DMS153 treated with DMSO at 0.1 percent for 48 hours (cell line): ENCODE measurements around the gene BUD13.
"Not testable (repeated sequence)": the region's sequence is repeated elsewhere in the genome, so short reads cannot be mapped to it uniquely, and the experiment has no call there.

Experiments used
- DNase-seq: peaks from one replicate; lab custom pipeline; 2025; ENCODE audit not compliant: unreplicated experiment; lab: John Stamatoyannopoulos, UW

Gene BUD13

DNA sequence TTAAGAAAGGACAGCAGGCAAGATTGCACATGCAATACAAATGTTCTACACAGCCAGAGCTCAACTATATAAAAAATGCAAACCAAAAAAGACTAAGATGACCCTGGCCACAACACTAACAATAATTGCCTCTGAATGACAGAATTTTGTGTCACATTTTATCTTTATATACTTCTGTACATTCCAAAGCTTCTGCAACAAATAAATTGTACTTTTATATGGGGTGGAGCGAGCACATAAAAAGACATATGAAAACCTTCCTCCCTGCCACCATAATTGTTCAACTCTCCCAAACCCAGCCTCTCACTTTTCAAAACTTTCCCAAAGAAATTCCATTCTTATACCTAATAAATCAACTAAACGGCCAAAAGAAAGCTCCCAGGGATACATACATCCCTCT is 10.7 kb downstream of the BUD13 start:
- no peak for DNase-seq

DNA sequence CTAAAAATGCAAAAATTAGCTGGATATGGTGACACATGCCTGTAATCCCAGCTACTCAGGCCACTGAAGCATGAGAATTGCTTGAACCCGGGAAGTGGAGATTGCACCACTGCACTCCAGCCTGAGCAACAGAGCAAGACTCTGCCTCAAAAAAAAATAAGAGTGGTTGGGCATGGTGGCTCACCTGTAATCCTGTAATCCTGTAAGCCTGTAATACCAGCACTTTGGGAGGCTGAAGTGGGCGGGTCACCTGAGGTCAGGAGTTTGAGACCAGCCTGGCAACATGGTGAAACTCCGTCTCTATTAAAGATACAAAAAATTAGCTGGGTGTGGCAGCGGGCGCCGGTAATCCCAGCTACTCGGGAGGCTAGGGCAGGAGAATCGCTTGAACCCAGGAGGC is 16.7 kb downstream of the BUD13 start:
- not testable (repeated sequence) for DNase-seq

DNA sequence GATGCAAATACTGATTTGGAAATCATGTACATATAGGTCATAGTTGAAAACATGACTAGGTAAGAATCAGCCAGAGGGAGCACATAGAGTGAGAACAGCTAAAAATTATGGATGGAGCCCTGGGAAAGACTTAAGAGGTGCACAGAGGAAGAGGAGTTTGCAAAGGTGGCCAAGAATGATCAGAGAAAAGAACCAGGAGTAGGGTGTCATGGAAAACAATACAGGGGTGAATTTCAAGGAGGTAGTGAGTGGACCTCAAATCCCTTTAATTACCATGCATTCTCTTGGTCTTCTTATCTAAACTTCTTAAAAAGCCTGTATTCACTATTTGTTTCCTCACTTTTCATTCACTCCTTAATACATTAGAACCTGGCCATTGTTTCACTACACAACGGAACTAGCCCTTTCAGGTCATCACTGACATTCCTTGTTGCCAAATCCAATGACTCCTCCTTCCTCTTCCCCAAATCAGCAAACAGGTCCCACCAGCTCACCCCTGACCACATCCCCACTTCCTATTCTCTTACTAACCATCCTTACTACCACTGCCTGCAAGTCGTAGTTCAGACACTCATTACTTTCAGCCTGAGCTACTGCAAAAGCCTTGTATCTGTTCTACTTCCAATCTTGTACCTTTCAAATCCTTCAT is 22.6 kb downstream of the BUD13 start:
- no peak for DNase-seq

DNA sequence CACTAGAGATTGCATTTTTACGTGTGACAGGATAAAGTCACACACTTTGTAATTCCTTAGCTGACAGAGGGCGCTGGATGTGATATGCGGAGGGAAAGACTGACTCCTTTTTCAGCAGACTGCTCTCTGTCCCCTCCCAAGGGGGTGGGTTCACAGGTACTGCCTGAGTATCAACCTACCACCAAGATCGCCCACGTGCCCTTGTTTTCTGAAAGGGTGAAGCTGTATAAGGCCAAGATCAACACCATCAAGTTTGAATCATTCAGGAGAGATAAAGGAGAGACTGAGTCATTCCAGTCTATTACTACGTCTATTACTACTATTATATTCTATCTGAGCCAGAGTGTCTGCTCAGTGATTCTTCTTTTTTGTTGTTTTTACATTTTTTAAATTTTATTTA is 30.7 kb downstream of the BUD13 start:
- DNase-seq: no peak

DNA sequence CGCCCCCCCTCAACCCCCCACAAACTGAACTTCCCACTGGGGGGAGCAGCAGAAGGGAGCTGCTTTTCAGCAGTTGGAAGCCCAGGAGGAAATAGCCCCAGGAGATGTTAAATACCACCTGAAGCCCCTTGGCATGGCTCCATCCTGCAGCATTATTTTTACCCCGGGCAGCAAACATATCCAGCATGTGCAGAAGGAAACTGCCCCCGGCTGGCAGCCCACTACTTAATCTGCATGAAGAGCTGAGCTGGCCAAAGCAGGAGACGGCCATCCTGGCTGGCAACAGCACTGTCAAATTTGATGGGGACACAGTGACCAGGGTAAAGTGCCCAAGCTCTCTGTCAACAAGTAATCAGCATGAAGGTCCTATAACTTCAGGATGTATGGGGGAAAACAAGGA is 32.0 kb downstream of the BUD13 start:
- no peak for DNase-seq

DNA sequence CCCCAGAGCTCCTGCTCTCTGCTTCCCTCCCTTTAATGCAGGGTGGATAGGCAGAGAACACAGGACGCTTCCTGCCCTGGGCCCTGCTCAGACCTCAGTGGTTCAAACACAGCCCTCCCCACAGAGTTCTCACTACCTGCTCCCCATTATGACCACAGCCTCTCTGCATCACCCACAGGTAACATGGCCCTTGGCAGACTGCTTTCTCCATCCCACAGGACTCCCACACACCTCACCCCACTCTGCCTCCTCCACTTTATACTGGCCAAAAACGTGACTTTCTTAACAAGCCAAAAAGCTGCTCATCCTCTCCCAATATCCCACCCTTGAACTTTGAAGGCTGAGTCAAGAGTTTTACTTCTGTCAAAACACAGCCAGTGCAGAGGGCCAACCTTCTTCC is 33.8 kb downstream of the BUD13 start:
- no peak for DNase-seq

DNA sequence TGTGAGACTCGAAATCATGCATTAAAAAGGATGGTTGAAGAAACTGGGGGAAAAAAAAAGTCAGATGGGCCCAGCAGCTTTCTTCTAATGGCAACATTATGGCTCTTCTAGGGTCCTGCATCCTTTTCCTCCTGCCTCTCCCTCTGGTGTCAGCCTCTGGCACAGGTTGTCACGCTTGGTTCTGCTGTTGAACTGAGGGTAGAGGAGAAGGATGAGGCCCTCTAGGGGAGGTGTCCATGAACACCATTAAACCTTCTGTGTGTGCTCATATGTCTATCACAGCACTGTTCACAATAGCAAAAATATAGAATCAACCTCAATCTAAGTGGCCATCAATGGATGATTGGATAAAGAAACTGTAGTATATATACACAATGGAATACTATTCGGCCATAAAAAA is 36.0 kb downstream of the BUD13 start:
- no peak for DNase-seq

DNA sequence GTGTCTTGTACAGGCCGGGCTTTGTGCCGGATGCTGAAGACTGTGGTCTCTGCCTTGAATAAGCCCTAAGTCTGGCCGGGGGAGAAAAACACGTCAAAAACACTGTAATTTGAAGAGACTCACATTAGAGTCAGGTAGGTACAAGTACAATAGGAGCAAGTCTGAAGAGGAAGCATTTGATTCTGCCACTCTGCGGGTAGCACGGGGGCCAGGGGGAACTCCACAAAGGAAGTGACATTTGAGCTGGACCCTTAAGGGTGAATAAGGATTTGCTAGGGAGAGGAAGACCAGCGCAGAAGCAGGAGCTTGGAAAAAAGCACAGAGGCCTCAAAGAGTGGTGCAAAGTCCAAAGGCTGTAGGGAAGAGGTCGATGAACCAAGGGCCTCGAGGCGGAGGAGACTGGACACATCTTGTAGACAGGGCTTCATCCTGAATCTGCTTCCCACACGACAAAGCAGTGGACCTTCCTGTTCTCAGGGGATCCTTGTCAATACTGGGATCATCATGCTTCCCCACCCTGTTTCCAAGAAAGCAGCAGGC is 38.7 kb downstream of the BUD13 start:
- no peak for DNase-seq

DNA sequence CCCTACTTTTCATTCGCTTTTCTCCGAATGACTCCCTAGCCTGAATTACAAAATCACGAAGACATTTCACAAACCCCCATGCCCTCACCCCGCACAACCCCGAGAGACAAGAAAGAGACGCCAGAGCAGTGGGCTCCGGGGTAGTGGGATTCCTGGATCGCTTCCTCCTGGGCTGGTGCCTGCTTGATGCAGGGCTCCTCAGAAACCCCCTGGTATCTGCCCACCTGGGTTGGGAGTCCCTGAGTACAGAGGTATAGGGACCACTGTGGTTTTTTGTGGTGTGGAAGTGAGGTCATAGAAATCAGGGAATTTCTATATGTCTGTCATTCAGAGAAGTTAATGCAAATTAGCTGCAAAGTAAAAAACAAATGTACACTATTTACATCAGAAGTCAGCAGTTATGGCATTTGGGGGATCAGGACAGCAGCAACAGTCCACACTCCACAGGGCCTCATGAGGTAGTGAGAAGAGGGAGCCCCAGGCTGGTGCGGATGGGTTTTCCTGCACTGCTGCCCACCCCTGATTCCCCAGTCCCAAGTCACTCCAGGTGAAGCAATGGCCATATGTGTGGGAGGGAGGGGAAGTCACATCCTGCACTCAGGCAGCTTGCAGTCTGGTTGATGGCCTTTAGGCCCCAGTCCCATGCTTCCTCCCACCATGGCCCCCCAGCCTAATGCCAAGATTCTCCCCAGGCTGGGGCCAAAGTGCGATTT is 39.6 kb downstream of the BUD13 start:
- DNase-seq: no peak

DNA sequence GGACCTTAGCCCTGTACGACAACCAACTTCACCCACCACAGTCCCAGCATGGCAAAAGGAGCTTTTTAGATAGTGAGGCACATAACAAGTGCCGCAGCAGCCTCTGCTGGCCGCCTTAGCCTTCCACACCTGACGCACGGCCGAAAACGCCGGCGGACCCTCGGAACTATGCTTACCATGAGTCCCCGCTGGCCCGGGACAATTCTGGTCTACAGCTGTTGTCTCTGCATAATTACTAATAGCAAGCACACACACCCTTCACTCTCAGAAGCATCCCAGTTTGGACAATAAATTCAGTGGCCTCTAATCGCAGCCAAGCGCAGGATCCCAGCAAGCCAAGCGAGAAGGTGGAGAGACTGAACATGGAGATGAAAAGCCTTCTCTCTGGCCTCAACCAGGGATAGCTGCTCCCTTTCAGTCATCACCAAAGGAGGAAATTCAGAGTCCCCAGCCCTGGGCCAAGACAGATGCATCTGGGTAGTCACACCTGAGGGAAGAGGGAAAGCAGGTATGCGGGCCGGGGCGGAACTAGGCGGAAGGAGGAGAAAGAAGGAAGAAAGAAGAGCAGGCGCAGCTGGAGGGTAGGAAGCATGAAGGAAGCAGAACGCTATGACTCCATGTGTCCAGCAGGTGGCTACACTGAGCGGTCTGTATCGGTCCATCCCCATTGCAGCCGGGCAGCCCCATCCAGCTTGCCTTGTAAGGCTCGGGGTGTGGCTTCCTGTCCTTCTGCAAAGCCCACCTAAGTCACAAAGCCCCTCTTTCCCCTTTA is 40.3 kb downstream of the BUD13 start:
- DNase-seq: peak; percentile 48

DNA sequence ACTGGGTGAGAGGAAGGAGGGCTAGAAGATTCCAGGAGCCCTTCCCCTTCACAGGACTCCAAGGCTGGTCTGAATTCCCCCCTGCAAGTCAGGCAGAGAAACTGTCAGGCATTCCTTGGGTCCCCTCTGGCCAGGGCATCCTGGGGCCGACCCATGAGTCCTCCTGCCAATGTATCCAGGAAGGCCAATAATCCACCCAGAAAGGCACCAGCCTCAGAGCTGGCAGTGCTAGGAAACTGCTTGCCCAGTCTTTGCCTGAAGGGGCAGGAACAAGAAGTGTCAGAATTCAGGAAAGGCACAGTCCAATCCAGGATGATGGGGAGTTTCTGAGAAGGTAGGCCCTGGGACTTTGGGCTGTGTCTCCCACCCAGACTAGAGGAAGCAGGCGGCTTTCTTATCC is 41.0 kb downstream of the BUD13 start:
- no peak for DNase-seq

DNA sequence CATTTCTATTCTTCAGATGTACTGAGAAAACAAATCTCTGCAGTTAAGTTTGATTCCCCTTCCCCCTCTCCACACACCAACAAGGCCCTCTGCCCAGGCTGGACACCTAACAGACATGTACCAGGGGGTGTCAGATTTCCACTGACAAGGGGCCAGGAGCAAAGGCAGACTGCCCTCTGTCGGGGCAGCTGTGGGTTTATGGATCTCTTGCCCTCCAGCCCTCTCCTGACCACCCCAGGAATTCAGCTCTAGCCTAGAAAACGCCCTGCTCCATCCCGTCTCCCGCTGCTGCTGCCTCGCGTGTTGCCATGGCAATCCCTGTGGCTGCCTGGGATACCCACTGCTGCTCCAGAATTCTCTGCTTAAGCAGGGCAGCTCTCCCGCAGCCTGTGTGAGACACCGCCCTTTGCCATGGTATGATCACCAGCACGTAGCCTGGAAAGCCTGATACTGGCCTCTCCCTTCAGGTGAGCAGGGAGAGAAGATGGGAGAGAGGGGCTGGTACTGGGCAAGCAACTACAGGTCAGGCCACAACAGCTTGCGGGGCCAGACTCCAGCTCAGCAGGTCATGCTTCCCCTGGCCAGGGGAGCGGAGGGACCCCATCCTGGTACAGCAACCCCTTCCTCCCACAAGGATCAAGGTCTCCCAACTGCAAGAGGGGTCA is 41.6 kb downstream of the BUD13 start:
- DNase-seq: no peak

DNA sequence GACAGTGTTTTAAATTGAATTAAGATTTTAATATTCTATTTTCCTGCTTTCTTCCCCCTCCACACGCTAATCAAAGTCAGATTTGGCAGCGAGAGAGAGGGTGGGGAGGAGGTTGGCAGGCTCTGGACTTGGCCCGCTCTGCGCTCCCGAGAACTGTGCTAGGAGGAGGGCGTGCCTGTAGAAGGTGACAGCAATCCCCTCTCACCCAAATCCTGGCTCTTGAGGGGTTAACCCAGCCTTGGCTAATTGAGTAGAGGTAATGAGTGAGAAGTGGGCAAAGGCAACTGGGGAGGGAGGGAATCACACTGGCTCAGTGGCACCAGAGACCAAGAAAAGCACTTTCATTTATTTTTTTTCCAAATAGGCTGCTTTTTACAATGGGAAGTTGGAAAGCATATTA is 42.2 kb downstream of the BUD13 start:
- no peak for DNase-seq

DNA sequence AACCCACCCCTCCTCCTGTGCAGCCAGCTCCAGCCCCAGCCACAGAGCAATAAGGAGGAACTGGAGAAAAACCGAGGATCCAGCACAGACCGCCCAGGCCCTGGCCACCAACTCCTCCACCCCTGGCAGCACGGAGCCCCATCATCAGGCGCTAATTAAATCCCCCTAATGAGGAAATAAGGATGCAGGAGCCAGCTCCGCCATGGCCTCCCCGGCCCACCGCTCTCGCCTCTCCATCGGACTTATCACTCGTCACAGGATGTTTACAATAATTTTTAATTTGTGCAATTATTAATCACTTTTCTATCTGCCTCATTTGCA is 42.6 kb downstream of the BUD13 start:
- no peak for DNase-seq

DNA sequence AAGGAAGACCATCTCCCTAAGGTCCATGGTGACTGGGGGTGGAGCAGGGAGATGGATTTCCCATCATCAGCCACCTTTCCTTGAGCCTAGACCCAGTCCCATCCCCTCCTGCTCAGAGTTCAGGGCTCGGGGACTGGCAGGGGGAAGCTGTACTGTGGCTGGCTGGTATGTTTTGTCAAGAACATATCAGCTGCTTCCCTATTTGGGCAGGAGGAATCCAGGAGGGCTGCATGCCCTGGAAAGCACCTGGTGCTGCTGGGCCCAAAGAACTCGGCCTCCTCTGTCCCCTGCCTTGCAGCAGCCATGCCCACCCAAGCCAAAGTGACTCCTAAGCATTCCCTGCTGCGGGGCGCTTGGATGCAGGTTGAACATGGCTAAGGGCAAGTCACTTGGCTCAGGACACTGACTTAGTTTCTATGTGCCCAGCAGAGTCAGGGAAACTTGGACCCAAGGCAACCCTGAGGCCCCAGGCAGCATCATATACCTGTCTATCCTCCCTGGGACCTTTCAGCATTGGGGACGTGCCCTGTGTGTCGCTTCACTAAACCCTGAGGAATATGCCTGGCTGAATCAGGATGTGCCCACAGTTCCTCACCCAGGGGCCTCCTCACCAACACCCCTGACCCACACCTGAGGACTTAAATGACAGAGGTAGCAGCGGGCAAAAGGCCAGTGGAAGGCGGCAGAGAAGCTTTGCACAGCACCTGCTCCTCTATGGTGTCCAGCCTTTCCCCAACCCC is 43.1 kb downstream of the BUD13 start:
- no peak for DNase-seq

DNA sequence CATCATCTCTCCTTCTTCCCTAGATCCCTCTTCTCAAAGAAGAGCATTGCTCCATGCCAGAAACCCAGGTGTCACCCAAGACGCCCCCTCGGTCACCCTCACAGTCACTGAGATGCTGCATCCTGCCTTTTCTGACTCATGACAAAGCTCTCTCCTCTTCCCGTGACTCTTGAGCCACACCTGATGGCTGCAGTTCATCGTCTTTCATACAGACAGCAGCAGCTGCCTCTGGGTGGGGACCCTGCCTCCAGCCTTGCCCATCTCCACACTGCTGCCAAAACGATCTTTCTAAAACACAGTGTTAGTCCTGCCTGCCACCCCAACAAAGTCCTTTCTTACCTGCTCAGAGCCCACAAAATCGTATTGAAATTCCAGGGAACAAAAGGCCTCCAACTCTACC is 44.8 kb downstream of the BUD13 start:
- DNase-seq: no peak

DNA sequence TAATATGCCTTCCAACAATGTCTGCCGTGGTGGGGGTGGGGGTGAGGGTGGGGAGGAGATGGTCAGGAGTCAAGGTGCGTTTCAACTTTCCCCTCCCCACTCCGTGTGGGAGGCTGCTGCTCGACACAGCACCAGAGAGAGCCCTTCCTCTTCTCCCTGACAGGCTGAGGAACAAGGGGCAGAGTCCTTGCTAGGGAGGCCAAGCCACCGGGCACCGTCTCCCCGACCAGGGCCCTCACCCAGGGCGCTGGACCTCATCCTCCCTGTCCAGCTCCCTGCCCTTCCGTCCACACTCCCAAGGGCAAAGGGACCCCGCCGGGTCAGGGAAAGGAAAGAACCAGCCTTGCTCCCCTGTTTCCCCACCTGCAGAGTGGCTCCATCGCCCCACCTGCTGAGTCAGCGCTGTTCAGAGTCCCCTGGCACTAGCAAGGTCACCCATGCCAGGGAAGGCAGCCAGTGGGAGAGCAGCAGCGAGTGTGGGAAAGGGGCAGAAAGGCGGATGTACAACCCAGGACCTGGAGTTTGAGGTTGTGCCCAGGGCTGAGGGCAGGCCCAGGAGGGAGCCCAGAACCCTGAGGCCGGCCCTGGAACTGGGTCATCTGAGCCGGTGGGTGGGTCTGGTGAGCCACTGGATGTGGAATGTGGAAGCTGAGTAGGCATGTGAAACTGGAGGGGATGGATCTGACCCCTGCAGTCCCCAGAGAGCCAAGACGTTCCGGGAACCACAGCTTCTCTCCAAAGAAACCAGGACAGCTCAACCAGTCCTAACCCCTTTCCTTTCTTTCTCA is 47.2 kb downstream of the BUD13 start:
- no peak for DNase-seq

DNA sequence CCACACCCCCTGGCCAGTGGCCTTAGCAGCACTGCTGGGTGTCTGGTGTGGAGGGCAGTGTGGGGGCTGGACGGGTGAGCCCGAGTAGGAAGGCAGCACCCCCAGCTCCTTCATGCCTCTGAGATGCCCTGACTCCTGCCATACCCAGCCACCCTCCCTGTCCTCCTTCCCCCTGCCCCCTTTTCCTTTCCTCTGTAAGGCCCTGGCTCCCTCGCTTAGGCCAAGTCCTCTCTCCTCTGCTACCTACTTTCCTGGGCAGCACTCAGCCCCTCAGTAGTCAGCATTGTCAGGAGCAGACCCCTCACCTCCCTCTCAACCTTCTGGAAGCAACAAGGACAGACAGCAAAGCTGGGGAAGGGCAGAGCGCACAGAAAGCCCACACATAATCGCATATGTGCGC is 48.0 kb downstream of the BUD13 start:
- DNase-seq: no peak

DNA sequence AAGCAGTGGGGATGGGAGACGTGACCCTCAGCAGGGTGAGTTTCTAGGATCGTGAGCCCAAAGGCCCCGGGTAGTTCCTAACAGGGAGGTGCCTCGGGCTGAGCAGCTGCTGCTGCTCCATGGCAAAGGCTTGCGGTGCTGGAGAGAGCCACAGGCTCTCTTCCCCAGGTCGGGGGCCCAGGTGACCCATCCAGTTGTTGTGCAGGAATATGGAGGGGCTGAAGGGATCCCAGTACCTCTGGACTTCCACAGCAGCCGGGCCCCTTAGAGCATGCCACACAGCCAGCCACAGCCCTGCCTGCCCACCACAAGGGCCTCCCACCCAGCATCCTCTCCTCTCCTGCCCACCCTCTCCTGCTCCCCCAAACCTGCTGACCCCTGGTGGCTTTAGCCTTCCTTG is 49.3 kb downstream of the BUD13 start:
- no peak for DNase-seq

DNA sequence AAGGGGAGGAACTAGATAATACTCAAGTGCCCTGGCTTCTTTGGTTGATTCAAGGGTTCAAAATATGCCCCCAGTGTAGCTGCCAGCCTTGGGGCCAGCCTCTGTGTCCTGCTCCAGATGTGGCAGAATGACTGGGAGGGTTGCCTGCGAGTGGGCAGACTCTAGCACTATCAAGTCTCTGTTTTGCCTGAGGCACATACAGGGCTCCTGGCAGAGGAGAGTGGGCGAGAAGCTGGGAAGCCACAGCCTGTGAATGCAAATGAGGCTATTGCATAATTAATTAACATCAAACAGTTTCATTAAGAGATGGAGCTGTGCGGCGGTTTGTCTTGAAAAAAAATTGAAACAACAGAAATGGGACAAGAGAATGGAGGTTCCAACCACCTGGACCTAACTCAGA is 50.8 kb downstream of the BUD13 start:
- DNase-seq: no peak
